Measurements from ENCODE around the gene KLK13. TPM values are rescaled to one million over a fixed set of nuclear protein-coding genes. Genes with fewer than 3 reads are reported as not detected.

KLK13 gene
- total RNA-seq, 1 donor from 2014 or later = not detected

DNA sequence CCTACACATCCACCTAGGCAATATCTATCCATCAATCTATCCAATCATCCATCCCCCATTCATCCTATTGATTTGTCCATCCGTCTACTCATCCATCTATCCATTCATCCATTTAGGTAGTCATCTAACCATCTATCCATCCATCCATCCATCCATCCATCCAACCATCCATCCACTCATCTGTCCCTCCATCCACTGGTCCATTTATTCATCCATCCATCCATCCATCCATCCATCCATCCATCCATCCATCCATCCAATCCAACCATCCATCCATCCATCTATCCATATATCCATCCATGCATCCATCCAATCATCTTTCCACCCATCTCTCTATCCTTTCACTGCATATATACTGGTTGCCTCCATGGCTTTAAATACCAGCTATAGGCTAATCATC is 3.9 kb downstream of the KLK13 start:
- intact Hi-C loops (cut with DNase I) = no loop called here
- H3K36me3 ChIP-seq = no peaks in the 10 kb centered on the region
- DNase-seq (ENCODE audit: low spot score in 2 of 2) = no peak
- H3K9me3 ChIP-seq = no peaks in the 10 kb centered on the region
- H3K4me1 ChIP-seq = no peaks in the 10 kb centered on the region
- no peaks in the 10 kb centered on the region for H3K27me3 ChIP-seq
- TF ChIP-seq, protein P1, sequence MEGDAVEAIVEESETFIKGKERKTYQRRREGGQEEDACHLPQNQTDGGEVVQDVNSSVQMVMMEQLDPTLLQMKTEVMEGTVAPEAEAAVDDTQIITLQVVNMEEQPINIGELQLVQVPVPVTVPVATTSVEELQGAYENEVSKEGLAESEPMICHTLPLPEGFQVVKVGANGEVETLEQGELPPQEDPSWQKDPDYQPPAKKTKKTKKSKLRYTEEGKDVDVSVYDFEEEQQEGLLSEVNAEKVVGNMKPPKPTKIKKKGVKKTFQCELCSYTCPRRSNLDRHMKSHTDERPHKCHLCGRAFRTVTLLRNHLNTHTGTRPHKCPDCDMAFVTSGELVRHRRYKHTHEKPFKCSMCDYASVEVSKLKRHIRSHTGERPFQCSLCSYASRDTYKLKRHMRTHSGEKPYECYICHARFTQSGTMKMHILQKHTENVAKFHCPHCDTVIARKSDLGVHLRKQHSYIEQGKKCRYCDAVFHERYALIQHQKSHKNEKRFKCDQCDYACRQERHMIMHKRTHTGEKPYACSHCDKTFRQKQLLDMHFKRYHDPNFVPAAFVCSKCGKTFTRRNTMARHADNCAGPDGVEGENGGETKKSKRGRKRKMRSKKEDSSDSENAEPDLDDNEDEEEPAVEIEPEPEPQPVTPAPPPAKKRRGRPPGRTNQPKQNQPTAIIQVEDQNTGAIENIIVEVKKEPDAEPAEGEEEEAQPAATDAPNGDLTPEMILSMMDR (IDR thresholded peaks at IDR 0.05) = no peak
- no peak overlapping the region for H3K27ac ChIP-seq
- no peak overlapping the region for H3K4me3 ChIP-seq

DNA sequence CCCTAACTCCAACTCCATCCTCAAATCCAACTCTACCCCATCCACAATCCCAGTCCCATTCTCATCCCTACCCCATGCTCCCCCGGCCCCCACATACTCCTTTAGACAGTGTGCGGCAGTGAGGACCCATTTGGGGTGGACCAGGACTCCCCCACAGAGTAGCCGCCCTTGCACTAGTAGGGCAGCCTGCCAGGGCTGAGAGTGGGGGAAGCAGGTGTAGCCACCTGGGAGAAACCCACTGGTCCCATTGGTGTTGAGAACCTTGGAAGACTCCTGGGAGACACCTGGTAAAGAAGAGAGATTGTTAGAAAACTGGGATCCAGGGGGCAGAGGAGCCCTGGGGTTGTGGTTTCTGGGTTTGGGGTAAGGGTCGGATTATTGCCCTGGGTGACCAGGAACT is 4.6 kb downstream of the KLK13 start:
- intact Hi-C loops (cut with DNase I) = no loop called here
- TF ChIP-seq, protein P1 (IDR thresholded peaks at IDR 0.05) = no peak

DNA sequence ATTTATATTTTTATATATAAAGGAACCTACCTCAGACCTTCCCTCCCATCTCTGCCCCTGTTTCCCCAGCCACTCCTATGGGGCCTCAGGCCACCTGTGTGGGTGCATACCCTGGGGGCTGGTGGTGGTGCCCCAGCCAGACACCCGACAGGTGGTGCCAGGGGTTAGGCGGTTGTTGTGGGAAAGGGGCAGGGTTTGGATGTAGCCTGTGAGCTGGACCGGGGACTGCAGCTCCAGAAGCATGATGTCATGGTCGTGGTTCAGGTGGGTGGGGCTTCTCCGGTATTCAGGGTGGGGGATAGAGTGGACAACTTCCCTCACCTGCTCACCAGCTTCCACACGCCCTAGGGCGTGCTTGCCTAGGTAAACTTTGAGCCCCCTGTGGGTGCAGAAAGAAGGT is 5.2 kb downstream of the KLK13 start:
- Histone ChIP-seq H3K4me3 (no peak overlapping the region), H3K27ac (no peak overlapping the region), H3K9me3 (no peaks in the 10 kb centered on the region), H3K36me3 (no peaks in the 10 kb centered on the region), H3K4me1 (no peaks in the 10 kb centered on the region), H3K27me3 (no peaks in the 10 kb centered on the region)
- intact Hi-C loops (cut with DNase I) = no loop called here
- DNase-seq (ENCODE audit: low spot score in 2 of 2) = no peak
- TF ChIP-seq, protein P1 (IDR thresholded peaks at IDR 0.05) = no peak

More for the DNA sequence above, 4.6 kb downstream of the KLK13 start:
- Histone ChIP-seq H3K27ac (no peak overlapping the region), H3K4me3 (no peak overlapping the region), H3K27me3 (no peaks in the 10 kb centered on the region), H3K4me1 (no peaks in the 10 kb centered on the region), H3K9me3 (no peaks in the 10 kb centered on the region), H3K36me3 (no peaks in the 10 kb centered on the region)
- no peak for DNase-seq (ENCODE audit: low spot score in 2 of 2)

DNA sequence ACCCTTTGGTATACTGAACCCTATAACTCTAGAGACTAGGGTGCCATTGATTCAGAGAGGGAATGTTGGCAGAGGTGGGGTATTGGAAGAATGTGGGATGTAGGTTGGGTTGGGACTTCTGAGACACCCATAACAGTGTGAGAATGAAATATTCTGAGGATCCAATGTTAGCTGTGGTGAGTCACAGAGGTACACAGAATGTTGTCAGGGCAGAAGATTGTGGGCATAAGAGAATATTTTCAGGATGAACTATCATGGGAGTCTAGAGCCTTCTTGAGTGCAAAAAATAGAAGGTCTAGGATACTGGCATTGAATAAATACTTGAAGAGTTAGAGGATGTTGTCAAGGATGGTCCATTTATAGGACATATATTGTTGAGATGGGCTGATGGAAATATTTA is 9.0 kb downstream of the KLK13 start:
- H3K27me3 ChIP-seq = no peaks in the 10 kb centered on the region

DNA sequence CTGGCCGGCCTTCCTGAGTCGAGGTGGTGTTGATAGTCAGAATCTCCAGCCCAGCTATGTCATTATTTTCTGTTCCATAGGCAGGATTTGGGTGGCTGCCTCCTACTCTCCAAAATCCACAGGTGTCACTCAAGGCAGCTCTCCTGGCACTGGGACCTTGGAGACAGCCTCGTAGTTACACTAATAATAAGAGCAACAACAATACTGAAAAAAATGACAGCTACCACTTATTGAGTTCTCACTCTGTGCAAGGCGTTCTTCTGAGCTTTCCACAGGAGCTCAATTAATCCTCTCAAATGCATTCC is 17.9 kb downstream of the KLK13 start:
- Histone ChIP-seq H3K27me3 (no peaks in the 10 kb centered on the region), H3K4me1 (no peaks in the 10 kb centered on the region), H3K4me3 (no peak overlapping the region), H3K36me3 (no peaks in the 10 kb centered on the region), H3K27ac (no peak overlapping the region), H3K9me3 (no peaks in the 10 kb centered on the region)
- no peak for DNase-seq (ENCODE audit: low spot score in 2 of 2)
- TF ChIP-seq, protein P1 (IDR thresholded peaks at IDR 0.05) = no peak
- intact Hi-C loops (cut with DNase I) = no loop called here

More for the DNA sequence above, 9.0 kb downstream of the KLK13 start:
- TF ChIP-seq, protein P1 (IDR thresholded peaks at IDR 0.05) = no peak
- no peaks in the 10 kb centered on the region for H3K9me3 ChIP-seq
- intact Hi-C loops (cut with DNase I) = no loop called here
- H3K4me1 ChIP-seq = no peaks in the 10 kb centered on the region
- H3K4me3 ChIP-seq = no peak overlapping the region
- no peak for DNase-seq (ENCODE audit: low spot score in 2 of 2)
- H3K36me3 ChIP-seq = no peaks in the 10 kb centered on the region
- no peak overlapping the region for H3K27ac ChIP-seq

DNA sequence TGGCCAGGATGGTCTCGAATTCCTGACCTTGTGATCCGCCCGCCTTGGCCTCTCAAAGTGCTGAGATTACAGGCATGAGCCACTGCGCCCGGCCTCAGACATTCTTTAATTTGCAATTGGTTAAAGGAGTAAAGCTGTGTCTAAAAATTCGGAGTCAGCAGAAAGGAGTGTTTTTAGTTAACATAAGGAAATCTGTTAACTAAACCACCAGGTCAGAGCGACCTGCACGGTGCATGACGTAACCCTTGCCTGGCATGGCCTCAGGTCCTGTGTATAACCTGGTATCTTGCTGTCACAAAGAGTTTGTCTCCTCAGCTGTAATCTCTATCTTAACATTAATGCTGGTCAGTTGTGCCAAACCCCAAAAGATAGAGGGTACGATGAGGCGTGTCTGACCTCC is 20.6 kb downstream of the KLK13 start:
- no peaks in the 10 kb centered on the region for H3K4me1 ChIP-seq
- H3K27ac ChIP-seq = no peak overlapping the region
- no peaks in the 10 kb centered on the region for H3K27me3 ChIP-seq
- no peaks in the 10 kb centered on the region for H3K36me3 ChIP-seq
- H3K9me3 ChIP-seq = no peaks in the 10 kb centered on the region
- TF ChIP-seq, protein P1 (IDR thresholded peaks at IDR 0.05) = no peak
- H3K4me3 ChIP-seq = no peak overlapping the region
- no peak for DNase-seq (ENCODE audit: low spot score in 2 of 2)
- intact Hi-C loops (cut with DNase I) = no loop called here

Measured in ascending aorta (tissue), 2 donors.